ENCODE data around the gene ZNF438. TPM values are rescaled to one million over a fixed set of nuclear protein-coding genes. Genes with fewer than 3 reads are reported as not detected.
A peak's percentile ranks its signal among the peaks of the same experiment; 100 is the strongest.

Gene ZNF438
- total RNA-seq, 1 experiment from 2014 or later = 1.7 TPM

GRCh38 chr10:30830315-30831230 lies 201.1 kb downstream of the ZNF438 start:
- DNase-seq (ENCODE audit: low read depth) = no peak

DNA sequence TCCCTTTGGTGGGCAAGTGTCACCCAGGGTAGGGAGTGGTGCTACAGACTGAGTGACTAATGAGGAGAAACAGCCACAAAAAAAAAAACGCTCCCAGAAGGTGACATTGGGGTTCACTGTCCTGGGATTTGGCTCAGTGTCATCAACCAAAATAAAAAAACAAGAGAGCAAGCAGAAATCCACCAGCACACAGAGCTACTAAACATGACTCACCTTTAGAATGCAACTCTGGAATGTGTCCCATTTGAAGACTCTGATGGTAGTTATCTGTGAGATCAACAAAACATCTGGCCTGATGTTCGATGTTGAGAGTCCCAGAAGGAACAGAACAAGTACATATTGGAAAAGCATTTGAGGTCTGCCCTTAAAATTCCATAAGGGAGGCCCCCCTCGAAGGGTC lies 201.8 kb downstream of the ZNF438 start:
- peak; percentile 10 for DNase-seq (ENCODE audit: low read depth)

- DNase-seq (ENCODE audit: low read depth) = no peak
Observed at GRCh38 chr10:30828680-30829079, 203.0 kb downstream of the ZNF438 start.

GRCh38 chr10:30828164-30828563 lies 203.5 kb downstream of the ZNF438 start:
- DNase-seq (ENCODE audit: low read depth) = no peak

DNA sequence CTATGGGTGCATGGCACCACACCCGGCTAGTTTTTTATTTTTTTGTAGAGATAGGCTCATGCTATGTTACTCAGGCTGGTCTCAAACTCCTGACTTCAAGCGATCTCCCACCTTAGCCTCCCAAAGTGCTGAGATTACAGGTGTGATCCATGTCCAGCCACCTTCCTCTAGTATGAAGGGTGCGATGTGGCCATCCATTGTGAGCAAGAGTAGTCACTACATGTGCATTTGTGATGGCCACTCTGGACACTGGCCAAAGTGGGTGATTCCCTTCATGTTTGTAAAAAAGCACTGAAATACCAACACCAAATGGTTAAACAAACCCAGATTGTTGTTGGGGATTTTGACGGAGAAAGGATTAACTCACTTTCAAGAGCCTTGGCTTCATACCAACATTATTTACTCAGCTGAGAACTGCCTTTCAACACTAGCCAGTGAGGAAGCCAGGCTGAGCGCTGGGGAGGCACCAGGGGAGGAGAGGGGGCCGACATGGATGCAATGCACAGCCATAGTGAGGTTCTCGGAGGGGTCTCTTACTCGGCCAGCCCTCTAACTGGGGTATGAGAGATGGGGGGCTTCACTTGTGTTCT lies 204.0 kb downstream of the ZNF438 start:
- DNase-seq (ENCODE audit: low read depth) = no peak

DNA sequence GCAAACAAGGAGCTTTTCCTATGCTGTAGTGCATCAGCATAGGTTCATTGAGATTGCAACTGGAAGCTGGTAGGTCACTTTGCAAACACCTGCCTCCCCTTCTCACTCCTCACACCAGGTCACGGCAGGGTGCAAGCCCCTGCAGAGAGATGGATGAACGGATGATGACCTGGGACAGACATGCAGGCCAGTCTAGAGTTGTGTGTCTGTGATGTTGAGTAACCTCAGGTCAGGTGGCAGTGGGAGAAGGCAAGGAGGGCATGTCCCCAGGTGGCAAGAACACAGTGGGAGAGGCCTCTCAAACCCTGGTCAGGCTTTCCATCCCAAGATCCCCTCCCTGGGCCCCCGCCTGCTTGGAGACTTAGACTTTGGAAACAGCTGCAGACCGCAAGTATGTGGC lies 205.0 kb downstream of the ZNF438 start:
- DNase-seq (ENCODE audit: low read depth) = no peak

- no peak for DNase-seq (ENCODE audit: low read depth)
Observed at GRCh38 chr10:30825495-30825894, 206.2 kb downstream of the ZNF438 start.

GRCh38 chr10:30825022-30825421 lies 206.6 kb downstream of the ZNF438 start:
- DNase-seq (ENCODE audit: low read depth) = no peak

- DNase-seq (ENCODE audit: low read depth) = no peak
Observed at GRCh38 chr10:30823651-30824050, 208.0 kb downstream of the ZNF438 start.

GRCh38 chr10:30822693-30823465 lies 208.8 kb downstream of the ZNF438 start:
- no peak for DNase-seq (ENCODE audit: low read depth)

GRCh38 chr10:30821994-30822692 lies 209.5 kb downstream of the ZNF438 start:
- DNase-seq (ENCODE audit: low read depth) = no peak

GRCh38 chr10:30821261-30821993 lies 210.2 kb downstream of the ZNF438 start:
- no peak for DNase-seq (ENCODE audit: low read depth)

DNA sequence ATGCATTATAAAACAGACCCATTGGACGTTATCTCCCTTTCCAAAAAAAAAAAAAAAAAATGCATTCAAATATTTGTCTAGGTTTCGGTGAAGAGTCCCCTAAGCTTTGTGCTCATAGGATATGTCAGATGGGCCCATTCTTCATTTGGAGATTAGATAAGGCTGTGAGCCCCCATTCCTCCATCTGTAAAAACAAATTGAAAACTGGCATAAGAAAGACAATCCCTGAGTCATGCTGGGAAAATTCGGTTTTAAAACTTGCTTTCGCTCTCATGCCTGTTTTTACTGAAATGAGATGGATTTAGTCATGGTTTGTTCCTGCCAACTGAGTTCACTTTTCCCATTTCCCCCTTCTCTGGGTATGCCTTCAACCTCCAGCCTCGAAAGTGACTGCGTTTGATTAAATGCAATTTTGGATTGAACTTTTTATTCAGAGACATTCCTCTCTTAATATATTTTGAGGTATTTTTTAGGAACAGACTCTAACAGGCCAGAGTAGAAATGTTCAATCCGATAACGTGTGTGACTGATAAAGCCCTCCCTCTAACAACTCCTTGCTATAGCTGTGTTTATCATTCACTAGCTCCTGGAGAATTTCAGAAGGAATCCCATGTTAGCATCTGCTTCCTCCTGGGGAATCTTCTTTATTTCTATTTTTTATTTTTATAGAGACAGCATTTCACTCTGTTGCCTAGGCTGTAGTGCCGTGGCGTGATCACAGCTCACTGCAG lies 211.2 kb downstream of the ZNF438 start:
- DNase-seq (ENCODE audit: low read depth) = peak; percentile 67

DNA sequence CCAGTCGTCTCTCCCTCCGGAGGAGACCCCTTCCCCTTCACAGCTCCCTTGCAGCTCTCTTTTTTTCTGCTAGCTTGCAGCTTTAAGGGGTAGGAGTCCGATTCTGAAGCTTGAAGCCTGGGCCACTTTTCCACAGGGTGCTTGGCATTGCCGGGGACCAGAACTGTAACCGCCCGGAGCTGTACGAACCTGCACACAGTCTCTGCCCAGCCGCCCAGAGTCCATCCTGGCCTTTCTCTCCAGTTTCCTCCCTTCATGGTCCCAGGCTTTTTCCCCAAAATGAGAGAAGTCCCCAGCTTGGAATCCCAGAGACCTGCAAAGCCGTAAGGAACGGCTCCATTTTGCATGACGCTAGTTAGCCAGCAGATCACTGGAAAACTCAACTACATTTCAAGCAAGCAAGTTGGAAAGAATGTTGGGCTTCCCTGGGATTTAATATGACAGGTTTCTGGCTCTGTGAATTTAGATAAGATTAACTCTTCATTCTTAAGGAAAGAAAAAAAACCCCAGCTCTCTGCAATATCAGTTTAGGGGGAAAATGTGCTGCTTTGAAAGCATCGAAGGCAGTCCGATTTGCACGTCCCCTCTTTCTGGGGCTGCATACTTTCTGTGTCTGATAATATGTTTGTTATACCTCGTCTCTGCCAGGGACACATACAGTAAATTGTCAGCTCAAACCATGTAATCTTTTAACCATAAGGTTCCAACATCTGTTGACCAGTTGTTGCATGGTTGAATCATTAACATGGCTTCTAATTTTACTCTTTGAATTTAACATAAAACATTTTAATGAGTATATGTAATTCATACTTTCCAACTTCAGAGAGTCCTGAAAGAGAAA lies 212.1 kb downstream of the ZNF438 start:
- no peak for DNase-seq (ENCODE audit: low read depth)

- no peak for DNase-seq (ENCODE audit: low read depth)
Observed at GRCh38 chr10:30818854-30819253, 212.8 kb downstream of the ZNF438 start.

GRCh38 chr10:30818010-30818660 lies 213.5 kb downstream of the ZNF438 start:
- DNase-seq (ENCODE audit: low read depth) = peak; percentile 49

- no peak for DNase-seq (ENCODE audit: low read depth)
Observed at GRCh38 chr10:30817541-30817940, 214.1 kb downstream of the ZNF438 start.

GRCh38 chr10:30816820-30817171 lies 214.9 kb downstream of the ZNF438 start:
- no peak for DNase-seq (ENCODE audit: low read depth)

All from HT1080 (cell line).